ENCODE results near the gene RPS19BP1. TPM values are rescaled to one million over a fixed set of nuclear protein-coding genes. Genes with fewer than 3 reads are reported as not detected.

RPS19BP1 gene
- total RNA-seq, 1 experiment from 2014 or later = 102 TPM

DNA sequence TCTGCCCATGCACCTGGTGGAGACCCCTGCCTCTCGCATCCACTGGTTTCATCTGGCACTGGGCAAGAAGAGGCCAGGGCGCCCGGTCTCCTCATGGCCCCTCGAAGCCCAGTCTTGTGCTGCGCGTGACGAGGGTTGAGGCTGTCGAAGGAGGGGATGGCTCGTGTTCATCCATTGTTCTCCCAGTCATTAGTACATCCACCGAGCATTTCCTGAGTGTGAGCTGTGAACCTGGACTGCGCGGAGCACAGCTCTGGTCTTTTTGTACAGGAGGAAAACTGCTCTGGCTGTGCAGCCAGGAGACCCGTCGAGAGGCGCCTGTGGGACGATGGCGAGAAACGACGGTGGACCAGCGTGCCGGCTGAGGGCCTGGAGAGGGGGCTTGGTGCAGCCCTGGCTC is 44.8 kb upstream of the RPS19BP1 start (continued):
- TF ChIP-seq AR (CRISPR knock-in tag; IDR thresholded peaks at IDR 0.05) (no peak), ZNF396 (CRISPR knock-in tag; IDR thresholded peaks at IDR 0.05; ENCODE audit: borderline replicate concordance) (no peak), FOXP1 (CRISPR knock-in tag; IDR thresholded peaks at IDR 0.05; ENCODE audit: borderline replicate concordance) (no peak)

- DNase-seq (ENCODE audit: low spot score) (no peak), ATAC-seq (no peak)
- TF ChIP-seq EMX1 (CRISPR knock-in tag; IDR thresholded peaks at IDR 0.05) = no peak
- TF ChIP-seq, protein P1, sequence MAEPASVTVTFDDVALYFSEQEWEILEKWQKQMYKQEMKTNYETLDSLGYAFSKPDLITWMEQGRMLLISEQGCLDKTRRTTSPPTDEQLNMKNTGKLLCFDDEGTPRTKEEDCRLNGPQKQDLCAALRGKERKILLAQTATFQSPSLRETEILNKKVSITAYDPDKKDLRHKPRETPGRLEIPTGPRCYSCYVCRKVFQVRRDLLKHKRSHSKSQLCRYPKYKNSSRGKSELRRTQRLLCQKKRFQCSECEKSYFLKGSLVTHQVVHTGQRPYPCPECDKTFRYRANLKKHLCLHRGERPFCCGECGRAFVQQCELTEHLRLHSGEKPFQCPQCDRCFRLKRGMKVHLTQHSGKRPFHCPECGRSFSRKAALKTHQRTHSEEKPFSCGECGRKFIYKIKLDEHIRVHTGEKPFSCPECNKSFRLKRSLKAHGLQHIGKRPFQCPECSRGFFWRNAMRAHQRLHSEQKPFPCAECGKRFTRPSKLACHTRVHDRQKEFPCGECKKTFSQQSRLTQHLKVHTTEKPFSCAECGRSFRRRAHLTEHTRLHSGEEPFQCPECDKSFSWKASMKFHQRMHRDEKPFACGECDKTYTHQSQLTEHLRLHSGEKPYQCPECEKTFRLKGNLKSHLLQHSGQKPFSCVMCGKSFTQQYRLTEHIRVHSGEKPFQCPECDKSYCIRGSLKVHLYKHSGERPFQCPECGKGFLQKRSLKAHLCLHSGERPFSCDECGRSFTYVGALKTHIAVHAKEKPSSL (CRISPR knock-in tag; conservative IDR thresholded peaks at IDR 0.05) = no peak
- TF ChIP-seq GTF2I (CRISPR knock-in tag; conservative IDR thresholded peaks at IDR 0.05) = peak; percentile 44; the same call in 1 of the 2 replicates
- no peak for TF ChIP-seq CREM (CRISPR knock-in tag; IDR thresholded peaks at IDR 0.05)
- no peak overlapping the region for H3K27ac Mint-ChIP-seq
- peaks cover 12% of the 10 kb centered on the region for H3K4me1 Mint-ChIP-seq
- no peaks in the 10 kb centered on the region; the same call in 1 of the 2 replicates for H3K27me3 Mint-ChIP-seq (ENCODE audit: low read depth)
- no peaks in the 10 kb centered on the region for H3K9me3 Mint-ChIP-seq
- ChIA-PET CTCF (interaction anchor here (0.9 to 1.5 kb wide), 3 partner anchors 14 to 35 kb away, joined by 3 to 5 read pairs (median 3); no protein-coding TSS in a partner anchor), POLR2A (no interaction called here)
- H3K4me3 Mint-ChIP-seq = no peak overlapping the region
- no peaks in the 10 kb centered on the region for H3K36me3 Mint-ChIP-seq
Measured at GRCh38 chr22:39576027-39576426, 43.5 kb upstream of the RPS19BP1 start.

- Mint-ChIP-seq H3K27me3 (ENCODE audit: low read depth) (no peaks in the 10 kb centered on the region), H3K27ac (no peak overlapping the region), H3K4me3 (no peak overlapping the region), H3K9me3 (no peaks in the 10 kb centered on the region), H3K4me1 (peaks cover 12% of the 10 kb centered on the region), H3K36me3 (no peaks in the 10 kb centered on the region)
- TF ChIP-seq ZNF317 (CRISPR knock-in tag; IDR thresholded peaks at IDR 0.05; ENCODE audit: borderline replicate concordance, low read depth) (no peak), PRRX2 (CRISPR knock-in tag; IDR thresholded peaks at IDR 0.05) (no peak), SOX15 (CRISPR knock-in tag; IDR thresholded peaks at IDR 0.05) (no peak), CDX4 (CRISPR knock-in tag; IDR thresholded peaks at IDR 0.05; ENCODE audit: borderline replicate concordance) (no peak), HMGA2 (CRISPR knock-in tag; IDR thresholded peaks at IDR 0.05) (no peak)
- TF ChIP-seq, protein P2, sequence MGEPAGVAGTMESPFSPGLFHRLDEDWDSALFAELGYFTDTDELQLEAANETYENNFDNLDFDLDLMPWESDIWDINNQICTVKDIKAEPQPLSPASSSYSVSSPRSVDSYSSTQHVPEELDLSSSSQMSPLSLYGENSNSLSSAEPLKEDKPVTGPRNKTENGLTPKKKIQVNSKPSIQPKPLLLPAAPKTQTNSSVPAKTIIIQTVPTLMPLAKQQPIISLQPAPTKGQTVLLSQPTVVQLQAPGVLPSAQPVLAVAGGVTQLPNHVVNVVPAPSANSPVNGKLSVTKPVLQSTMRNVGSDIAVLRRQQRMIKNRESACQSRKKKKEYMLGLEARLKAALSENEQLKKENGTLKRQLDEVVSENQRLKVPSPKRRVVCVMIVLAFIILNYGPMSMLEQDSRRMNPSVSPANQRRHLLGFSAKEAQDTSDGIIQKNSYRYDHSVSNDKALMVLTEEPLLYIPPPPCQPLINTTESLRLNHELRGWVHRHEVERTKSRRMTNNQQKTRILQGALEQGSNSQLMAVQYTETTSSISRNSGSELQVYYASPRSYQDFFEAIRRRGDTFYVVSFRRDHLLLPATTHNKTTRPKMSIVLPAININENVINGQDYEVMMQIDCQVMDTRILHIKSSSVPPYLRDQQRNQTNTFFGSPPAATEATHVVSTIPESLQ (CRISPR knock-in tag; IDR thresholded peaks at IDR 0.05) = no peak
- TF ChIP-seq, protein P3, sequence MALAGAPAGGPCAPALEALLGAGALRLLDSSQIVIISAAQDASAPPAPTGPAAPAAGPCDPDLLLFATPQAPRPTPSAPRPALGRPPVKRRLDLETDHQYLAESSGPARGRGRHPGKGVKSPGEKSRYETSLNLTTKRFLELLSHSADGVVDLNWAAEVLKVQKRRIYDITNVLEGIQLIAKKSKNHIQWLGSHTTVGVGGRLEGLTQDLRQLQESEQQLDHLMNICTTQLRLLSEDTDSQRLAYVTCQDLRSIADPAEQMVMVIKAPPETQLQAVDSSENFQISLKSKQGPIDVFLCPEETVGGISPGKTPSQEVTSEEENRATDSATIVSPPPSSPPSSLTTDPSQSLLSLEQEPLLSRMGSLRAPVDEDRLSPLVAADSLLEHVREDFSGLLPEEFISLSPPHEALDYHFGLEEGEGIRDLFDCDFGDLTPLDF (CRISPR knock-in tag; IDR thresholded peaks at IDR 0.05) = no peak
- TF ChIP-seq, protein P1 (CRISPR knock-in tag; conservative IDR thresholded peaks at IDR 0.05) = no peak
- ChIA-PET POLR2A (no interaction called here), CTCF (interaction anchor here (0.6 to 1.3 kb wide), 2 partner anchors 14 to 619 kb away, joined by 3 read pairs; no protein-coding TSS in a partner anchor)
- ATAC-seq (no peak), DNase-seq (ENCODE audit: low spot score) (no peak)
Measured at GRCh38 chr22:39575552-39575825, 42.9 kb upstream of the RPS19BP1 start.

Data from WTC11 (cell line).